ENCODE data around the gene LRRIQ1. TPM values are rescaled to one million over a fixed set of nuclear protein-coding genes. Genes with fewer than 3 reads are reported as not detected.
A peak's percentile ranks its signal among the peaks of the same experiment; 100 is the strongest.

Gene LRRIQ1
- total and polyA plus RNA-seq, 5 donors: 0.07 to 0.48 (median 0.45) TPM

- H3K27me3 ChIP-seq (ENCODE audit: control insufficient read depth, insufficient read depth): peaks cover 11% of the 10 kb centered on the region
- no peak overlapping the region for H3K4me3 ChIP-seq (ENCODE audit: low read length)
- H3K4me1 ChIP-seq (ENCODE audit: control insufficient read depth, insufficient read depth, low read length): peaks cover 2% of the 10 kb centered on the region
- no peak overlapping the region for H3K27ac ChIP-seq (ENCODE audit: low read length)
- H3K9me3 ChIP-seq (ENCODE audit: control insufficient read depth, low read length): peaks cover 4% of the 10 kb centered on the region
- WGBS: 6% methylated on average over 37 of the region's 37 CpGs
- peak in 2 of 3 donors; percentile 28 to 38 for DNase-seq
- intact Hi-C loops (cut with DNase I): no loop called here
- ATAC-seq: no peak
Measured at GRCh38 chr12:85273381-85274314, 237.5 kb downstream of the LRRIQ1 start.

- ATAC-seq: no peak
- Histone ChIP-seq H3K9me3 (ENCODE audit: control insufficient read depth, low read length) (peaks cover 4% of the 10 kb centered on the region), H3K4me1 (ENCODE audit: control insufficient read depth, insufficient read depth, low read length) (peaks cover 2% of the 10 kb centered on the region), H3K4me3 (ENCODE audit: low read length) (no peak overlapping the region), H3K27ac (ENCODE audit: low read length) (no peak overlapping the region), H3K27me3 (ENCODE audit: control insufficient read depth, insufficient read depth) (peaks cover 11% of the 10 kb centered on the region)
- 15% methylated on average over 8 of the region's 8 CpGs for WGBS
- intact Hi-C loops (cut with DNase I): no loop called here
- DNase-seq: no peak
Measured at GRCh38 chr12:85274315-85274651, 238.1 kb downstream of the LRRIQ1 start.

- intact Hi-C loops (cut with DNase I): no loop called here
Measured at GRCh38 chr12:85275374-85275773, 239.2 kb downstream of the LRRIQ1 start.

GRCh38 chr12:85277191-85277590, 241.0 kb downstream of the LRRIQ1 start:
- DNase-seq: no peak
- no peak overlapping the region for H3K27ac ChIP-seq (ENCODE audit: low read length)
- no peak for ATAC-seq
- WGBS: 37% methylated on average over 3 of the region's 3 CpGs
- peaks cover 4% of the 10 kb centered on the region for H3K9me3 ChIP-seq (ENCODE audit: control insufficient read depth, low read length)
- H3K4me3 ChIP-seq (ENCODE audit: low read length): no peak overlapping the region
- intact Hi-C loops (cut with DNase I): no loop called here
- peaks cover 13% of the 10 kb centered on the region for H3K27me3 ChIP-seq (ENCODE audit: control insufficient read depth, insufficient read depth)
- H3K4me1 ChIP-seq (ENCODE audit: control insufficient read depth, insufficient read depth, low read length): peaks cover 2% of the 10 kb centered on the region

More at GRCh38 chr12:85275374-85275773, 239.2 kb downstream of the LRRIQ1 start:
- H3K27me3 ChIP-seq (ENCODE audit: control insufficient read depth, insufficient read depth): peaks cover 11% of the 10 kb centered on the region
- H3K4me3 ChIP-seq (ENCODE audit: low read length): no peak overlapping the region
- DNase-seq: peak in 1 of 3 donors; percentile 13
- WGBS: 18% methylated on average over 2 of the region's 2 CpGs
- no peak overlapping the region for H3K27ac ChIP-seq (ENCODE audit: low read length)
- H3K9me3 ChIP-seq (ENCODE audit: control insufficient read depth, low read length): peaks cover 4% of the 10 kb centered on the region
- peaks cover 2% of the 10 kb centered on the region for H3K4me1 ChIP-seq (ENCODE audit: control insufficient read depth, insufficient read depth, low read length)
- no peak for ATAC-seq

GRCh38 chr12:85277900-85278597, 241.9 kb downstream of the LRRIQ1 start:
- ATAC-seq (no peak), DNase-seq (peak in 2 of 3 donors; percentile 13 to 30)
- Histone ChIP-seq H3K4me3 (ENCODE audit: low read length) (no peak overlapping the region), H3K9me3 (ENCODE audit: control insufficient read depth, low read length) (peaks cover 4% of the 10 kb centered on the region), H3K4me1 (ENCODE audit: control insufficient read depth, insufficient read depth, low read length) (peaks cover 2% of the 10 kb centered on the region), H3K27ac (ENCODE audit: low read length) (no peak overlapping the region), H3K27me3 (ENCODE audit: control insufficient read depth, insufficient read depth) (peaks cover 9% of the 10 kb centered on the region)
- intact Hi-C loops (cut with DNase I): no loop called here
- WGBS: 40% methylated on average over 30 of the region's 30 CpGs

GRCh38 chr12:85278598-85279448, 242.7 kb downstream of the LRRIQ1 start:
- peak overlapping the region; percentile 54 for H3K4me3 ChIP-seq (ENCODE audit: low read length)

GRCh38 chr12:85279449-85280164, 243.5 kb downstream of the LRRIQ1 start:
- WGBS: 4% methylated on average over 44 of the region's 44 CpGs
- Histone ChIP-seq H3K4me3 (ENCODE audit: low read length) (peak overlapping the region; percentile 54), H3K27me3 (ENCODE audit: control insufficient read depth, insufficient read depth) (peaks cover 2% of the 10 kb centered on the region), H3K9me3 (ENCODE audit: control insufficient read depth, low read length) (peaks cover 2% of the 10 kb centered on the region), H3K4me1 (ENCODE audit: control insufficient read depth, insufficient read depth, low read length) (no peaks in the 10 kb centered on the region), H3K27ac (ENCODE audit: low read length) (no peak overlapping the region)
- ATAC-seq (no peak), DNase-seq (peak in 2 of 3 donors; percentile 39 to 49)
- intact Hi-C loops (cut with DNase I): no loop called here

More at GRCh38 chr12:85278598-85279448, 242.7 kb downstream of the LRRIQ1 start:
- no peaks in the 10 kb centered on the region for H3K4me1 ChIP-seq (ENCODE audit: control insufficient read depth, insufficient read depth, low read length)
- 48% methylated on average over 37 of the region's 37 CpGs for WGBS
- peaks cover 2% of the 10 kb centered on the region for H3K9me3 ChIP-seq (ENCODE audit: control insufficient read depth, low read length)
- no peak for ATAC-seq
- peak in 2 of 3 donors; percentile 26 to 44 for DNase-seq
- intact Hi-C loops (cut with DNase I): no loop called here
- H3K27me3 ChIP-seq (ENCODE audit: control insufficient read depth, insufficient read depth): peaks cover 2% of the 10 kb centered on the region
- H3K27ac ChIP-seq (ENCODE audit: low read length): no peak overlapping the region

- no peak within 1 kb of the TSS for H3K27ac ChIP-seq (ENCODE audit: low read length)
- H3K9me3 ChIP-seq (ENCODE audit: control insufficient read depth, low read length): peaks cover 2% of the 10 kb centered on the region
- WGBS: 3% methylated on average over 49 of the region's 49 CpGs
- peak within 1 kb of the TSS; percentile 54 for H3K4me3 ChIP-seq (ENCODE audit: low read length)
- DNase-seq: peak in 2 of 3 donors; percentile 36 to 43
- H3K4me1 ChIP-seq (ENCODE audit: control insufficient read depth, insufficient read depth, low read length): no peaks in the 10 kb centered on the region
- intact Hi-C loops (cut with DNase I): no loop called here
- peaks cover 8% of the 10 kb centered on the region for H3K27me3 ChIP-seq (ENCODE audit: control insufficient read depth, insufficient read depth)
- peak in 1 of 2 donors; percentile 43 for ATAC-seq
Measured at GRCh38 chr12:85280165-85280983, 244.2 kb downstream of the LRRIQ1 start, which contains the start of gene ALX1. TSS of gene ALX1 (plus strand) at chr12:85280220. CDS start at chr12:85280262, 42 bp downstream.

GRCh38 chr12:85280984-85281630, 245.0 kb downstream of the LRRIQ1 start:
- DNase-seq (no peak), ATAC-seq (no peak)
- intact Hi-C loops (cut with DNase I): no loop called here
- 5% methylated on average over 15 of the region's 15 CpGs for WGBS
- Histone ChIP-seq H3K4me1 (ENCODE audit: control insufficient read depth, insufficient read depth, low read length) (no peaks in the 10 kb centered on the region), H3K27me3 (ENCODE audit: control insufficient read depth, insufficient read depth) (peaks cover 8% of the 10 kb centered on the region), H3K4me3 (ENCODE audit: low read length) (peak overlapping the region; percentile 54), H3K9me3 (ENCODE audit: control insufficient read depth, low read length) (peaks cover 2% of the 10 kb centered on the region), H3K27ac (ENCODE audit: low read length) (no peak overlapping the region)

All from right cardiac atrium (tissue), 5 donors.